Activated naive CD4-positive, alpha-beta T cell treated with Interleukin-2 at 50 U/mL for 16 hours (primary cell): ENCODE measurements around the gene GALNT8.
"Not testable (repeated sequence)": the region's sequence is repeated elsewhere in the genome, so short reads cannot be mapped to it uniquely, and the experiment has no call there.

Experiments used
- DNase-seq: peaks from one replicate; pipeline ENCODE4 v3.0.0-alpha.2; 2020

GALNT8 gene

DNA sequence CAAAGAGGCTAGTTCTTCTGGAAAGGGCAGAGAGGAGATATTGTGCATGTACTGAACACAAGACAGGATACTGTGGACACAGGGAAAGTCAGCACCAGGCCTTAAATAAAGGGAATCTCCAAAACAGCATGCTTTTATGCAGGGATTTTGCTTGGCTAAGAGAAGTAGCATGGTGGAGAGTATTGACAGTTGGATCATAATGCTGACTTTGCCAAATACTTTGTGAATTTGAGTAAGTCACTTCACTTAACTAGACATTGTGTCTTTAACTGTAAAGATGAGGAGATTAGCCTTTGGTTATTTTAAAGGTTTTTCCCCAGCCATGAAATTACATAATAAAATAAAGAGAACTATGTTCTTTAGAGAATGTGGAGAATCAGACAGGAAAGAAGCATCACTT, 24.5 kb downstream of the GALNT8 start:
- DNase-seq = no peak

DNA sequence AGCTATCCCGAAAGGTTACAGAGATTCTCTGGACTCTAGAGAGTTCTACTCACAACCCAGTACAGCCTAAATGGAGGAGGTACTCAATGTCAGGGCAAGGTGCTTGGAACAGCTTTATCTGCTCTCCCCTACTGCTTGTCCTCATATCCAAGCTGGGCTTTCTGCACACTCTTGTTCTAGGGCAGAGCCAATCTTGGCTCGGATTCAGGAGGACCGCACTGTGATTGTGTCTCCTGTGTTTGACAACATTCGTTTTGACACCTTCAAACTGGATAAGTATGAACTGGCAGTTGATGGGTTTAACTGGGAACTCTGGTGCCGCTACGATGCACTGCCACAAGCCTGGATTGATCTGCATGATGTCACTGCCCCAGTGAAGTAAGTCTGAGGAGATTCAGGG, 25.0 kb downstream of the GALNT8 start:
- DNase-seq = no peak

DNA sequence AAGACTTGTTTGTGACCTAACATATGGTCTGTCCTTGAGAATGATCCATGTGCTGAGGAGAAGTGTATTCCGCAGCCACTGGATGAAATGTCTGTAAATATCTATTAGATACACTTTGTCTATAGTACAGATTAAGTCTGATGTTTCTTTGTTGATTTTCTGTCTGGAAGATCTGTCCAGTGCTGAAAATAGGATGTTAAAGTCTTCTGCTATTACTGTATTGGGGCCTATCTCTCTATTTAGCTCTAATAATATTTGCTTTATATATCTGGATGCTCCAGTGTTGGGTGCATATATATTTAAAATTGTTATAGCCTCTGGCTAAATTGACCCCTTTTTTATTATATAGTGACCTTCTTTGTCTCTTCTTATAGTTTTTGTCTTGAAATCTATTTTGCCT, 31.5 kb downstream of the GALNT8 start:
- not testable (repeated sequence) for DNase-seq

DNA sequence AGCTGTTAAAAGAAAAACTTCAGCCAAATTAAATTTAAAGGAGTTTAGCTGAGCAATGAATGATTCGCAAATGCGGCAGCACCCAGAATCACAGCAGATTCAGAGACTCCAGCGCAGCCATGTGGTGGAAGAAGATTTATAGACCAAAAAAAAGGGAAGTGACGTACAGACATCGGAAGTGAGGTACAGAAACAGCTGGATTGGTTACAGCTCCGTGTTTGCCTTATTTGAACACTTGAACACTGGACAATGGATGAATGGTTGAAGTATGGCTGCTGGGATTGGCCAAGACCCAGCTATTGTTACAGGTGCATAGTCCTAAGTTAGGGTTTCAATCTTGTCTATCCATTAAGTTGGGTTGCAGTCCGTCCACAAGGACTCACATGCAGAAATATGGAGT, 42.6 kb downstream of the GALNT8 start:
- DNase-seq = no peak

DNA sequence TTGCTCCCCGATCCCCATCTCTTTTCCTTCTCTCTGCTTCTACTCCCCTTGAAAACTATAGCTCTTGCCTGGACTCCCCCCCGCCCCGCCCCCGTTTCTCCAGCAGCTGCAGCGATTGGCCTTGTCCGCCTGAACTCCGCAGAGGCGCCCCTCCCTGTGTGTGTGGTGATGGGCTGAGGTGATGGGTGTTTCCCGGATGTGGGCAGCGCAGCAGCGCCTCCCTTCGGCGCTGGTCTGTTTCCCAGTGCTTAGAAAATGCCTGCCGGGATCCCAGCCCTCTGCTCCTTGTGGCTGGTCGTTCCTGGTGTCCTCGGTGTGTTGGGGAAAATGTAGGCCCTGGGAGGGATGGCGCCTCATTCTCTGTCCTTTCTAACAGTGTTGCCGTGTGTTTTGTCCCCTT, 43.3 kb downstream of the GALNT8 start:
- no peak for DNase-seq

DNA sequence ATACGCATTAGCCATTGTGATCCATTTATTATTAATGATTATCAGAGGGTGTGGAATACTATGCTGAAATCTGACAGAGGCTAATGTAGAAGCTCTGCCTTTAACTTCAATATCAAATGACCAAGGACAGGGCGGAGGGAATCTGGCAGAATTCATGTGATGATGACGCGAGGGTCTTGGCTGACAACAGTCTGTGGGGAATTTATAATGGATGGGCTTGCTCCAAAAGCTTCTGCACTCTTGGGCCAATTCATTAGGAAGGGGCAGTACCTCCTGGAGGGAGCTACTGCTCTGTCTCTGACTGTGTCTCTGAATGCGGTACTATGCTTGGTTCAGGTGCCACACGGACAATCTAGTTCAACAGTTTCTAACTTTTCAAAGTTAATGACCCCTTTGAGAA, 46.2 kb downstream of the GALNT8 start:
- DNase-seq = no peak

DNA sequence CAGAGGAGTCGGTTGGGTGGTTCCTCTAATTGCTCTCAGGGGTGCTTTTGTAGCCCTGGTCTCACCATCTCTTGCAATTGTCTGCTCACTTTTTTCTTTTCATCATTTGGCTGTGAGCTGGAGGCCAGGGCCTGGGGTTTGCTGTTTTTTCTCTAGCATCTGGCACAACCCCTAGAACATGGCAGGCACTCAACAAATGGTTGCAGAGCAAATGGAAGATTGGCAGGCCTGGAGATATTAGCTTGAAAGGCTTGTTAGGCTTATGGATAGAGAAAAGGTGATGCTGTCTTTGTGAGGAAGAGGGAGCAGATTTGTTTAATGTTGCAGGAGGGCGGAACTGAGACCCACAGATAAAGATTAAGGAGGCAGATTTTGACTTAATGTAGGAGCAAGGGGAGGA, 47.0 kb downstream of the GALNT8 start:
- DNase-seq = no peak

DNA sequence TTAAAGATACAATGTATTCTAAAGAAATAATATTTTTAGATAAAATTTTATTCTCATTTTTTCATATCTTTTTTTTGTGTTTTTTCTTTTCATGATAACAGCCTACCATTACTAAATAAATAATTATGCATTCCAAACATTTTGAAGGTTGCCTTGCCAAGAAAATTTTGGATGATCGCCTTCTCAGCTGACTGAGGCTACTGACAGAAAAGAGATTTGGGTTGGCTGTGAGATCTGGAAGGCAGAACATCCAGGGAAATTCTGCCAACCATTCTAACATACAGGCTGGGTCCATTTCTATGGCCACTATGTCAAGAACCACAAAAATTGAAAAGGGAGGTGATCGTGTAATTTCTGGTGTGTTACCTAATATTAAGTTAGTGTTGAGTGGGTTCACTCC, 48.1 kb downstream of the GALNT8 start:
- DNase-seq = no peak

DNA sequence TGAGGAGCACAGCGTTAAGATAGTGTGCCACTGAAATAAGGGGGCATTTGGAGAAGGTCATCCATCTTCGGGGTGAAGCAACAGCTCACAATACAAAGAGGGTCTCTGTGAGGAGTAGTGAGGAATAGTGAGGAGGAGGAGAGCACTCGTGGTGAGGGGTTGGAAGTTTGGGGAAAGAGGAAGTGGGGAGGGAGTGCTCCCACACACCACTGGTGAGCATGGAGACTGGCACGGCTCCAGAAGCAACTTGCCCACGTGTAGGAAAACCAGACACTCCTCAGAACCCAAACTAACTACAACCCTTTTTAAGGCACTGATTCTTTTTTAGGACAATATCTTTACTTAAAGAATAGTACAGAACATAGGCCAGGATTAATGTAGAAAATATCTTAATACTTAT, 48.9 kb downstream of the GALNT8 start:
- no peak for DNase-seq

DNA sequence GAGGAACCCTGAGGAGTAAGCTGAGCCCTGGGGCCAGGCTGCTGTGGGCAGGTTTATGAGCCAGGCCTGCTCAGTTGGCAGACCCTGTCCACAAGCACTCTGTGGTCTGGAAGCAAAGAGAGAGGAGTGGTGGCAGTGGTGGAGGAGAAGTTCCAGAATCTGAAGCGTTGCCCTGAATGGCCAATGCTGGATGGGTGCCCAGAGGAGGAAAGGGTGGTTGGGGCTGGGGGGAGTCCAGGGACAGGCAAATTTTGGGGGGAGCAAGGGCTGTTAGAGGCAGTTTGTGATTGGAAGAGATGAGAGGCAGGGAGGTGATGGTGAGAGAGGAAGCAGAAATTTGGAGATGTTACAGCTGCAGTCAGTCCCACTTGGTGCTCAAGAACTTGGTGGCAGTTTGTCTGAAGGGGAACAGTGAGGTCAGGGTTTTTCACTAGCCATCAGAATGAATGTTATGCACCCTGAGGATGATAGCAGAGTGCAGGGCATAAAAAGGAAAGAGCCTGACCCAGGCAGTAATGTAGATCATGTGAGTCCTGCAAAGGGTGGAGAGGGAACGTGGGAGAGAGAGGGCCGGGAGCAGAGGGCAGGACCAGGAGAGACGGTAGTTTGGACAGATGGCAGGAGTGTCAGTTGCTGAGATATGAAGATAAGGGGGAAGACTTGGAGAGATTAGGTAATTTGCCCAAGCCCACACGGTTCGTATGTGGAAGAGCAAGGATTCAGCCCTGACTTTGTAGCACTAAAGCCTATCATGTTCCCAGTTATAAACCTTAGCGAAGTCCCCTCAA, 51.2 kb downstream of the GALNT8 start:
- no peak for DNase-seq

DNA sequence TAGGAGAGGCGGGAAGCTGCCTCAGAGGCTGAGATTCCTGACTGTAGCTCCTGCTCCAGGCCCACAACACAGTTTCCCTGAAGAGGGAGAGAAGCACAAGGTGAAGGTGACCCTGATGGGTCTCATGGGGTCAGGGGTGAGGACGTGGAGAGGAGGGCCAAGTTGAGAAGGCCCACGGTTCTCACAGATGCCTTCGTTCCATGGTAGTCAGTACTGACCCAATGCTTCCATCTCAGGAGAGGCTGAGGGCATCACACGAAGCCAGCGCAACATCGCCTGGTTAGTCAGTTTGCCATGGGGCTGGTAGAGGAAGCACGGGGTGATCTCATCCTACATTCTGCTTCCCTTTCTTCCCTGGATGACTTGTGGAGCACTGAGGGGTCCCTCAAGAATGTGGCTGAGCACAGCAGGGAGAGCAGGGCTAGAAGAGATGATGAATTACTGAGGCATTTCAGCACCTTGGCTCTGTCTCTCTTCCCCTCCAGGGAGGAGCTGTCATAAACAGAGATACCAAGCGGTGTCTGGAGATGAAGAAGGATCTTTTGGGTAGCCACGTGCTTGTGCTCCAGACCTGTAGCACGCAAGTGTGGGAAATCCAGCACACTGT, 51.9 kb downstream of the GALNT8 start:
- DNase-seq = no peak

DNA sequence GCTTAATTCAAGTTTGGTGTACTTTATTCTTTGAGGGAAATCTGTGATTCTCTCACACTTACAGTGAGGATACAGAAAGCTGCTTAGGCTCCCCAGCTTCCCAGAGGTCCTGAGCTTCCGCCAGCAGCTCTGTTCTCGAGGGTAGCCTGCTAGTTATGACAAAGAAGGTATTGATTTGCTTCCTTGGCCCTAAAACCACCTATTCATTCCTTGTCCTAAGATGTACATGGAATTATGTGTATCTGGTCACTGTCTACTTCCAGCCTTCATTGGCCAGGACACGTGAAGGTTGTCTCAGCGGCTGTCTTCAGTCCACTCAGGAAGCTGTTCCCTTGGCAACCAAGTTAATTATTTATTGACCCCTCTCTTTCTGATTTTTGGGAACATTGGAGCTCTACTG, 55.7 kb downstream of the GALNT8 start:
- DNase-seq = no peak

DNA sequence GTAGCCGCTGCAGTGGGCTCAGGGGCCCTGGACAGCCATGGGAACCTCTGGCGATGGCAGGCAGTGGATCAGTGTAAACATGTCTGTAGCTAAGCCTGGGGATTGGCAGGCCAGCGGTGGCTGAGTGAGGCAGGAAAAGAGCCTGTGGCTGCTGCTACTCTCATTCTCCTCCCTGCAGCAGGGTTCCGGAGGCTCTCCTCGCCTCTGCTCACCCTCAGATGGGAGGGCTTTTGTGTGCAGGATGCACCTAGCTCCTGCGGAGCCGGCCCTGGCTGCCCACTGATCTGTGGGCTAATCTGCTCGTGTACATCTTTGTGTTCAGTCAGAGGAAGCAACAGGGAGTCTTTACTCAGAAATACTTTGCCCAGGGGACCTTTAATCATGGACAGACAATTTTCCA, 59.5 kb downstream of the GALNT8 start:
- no peak for DNase-seq

DNA sequence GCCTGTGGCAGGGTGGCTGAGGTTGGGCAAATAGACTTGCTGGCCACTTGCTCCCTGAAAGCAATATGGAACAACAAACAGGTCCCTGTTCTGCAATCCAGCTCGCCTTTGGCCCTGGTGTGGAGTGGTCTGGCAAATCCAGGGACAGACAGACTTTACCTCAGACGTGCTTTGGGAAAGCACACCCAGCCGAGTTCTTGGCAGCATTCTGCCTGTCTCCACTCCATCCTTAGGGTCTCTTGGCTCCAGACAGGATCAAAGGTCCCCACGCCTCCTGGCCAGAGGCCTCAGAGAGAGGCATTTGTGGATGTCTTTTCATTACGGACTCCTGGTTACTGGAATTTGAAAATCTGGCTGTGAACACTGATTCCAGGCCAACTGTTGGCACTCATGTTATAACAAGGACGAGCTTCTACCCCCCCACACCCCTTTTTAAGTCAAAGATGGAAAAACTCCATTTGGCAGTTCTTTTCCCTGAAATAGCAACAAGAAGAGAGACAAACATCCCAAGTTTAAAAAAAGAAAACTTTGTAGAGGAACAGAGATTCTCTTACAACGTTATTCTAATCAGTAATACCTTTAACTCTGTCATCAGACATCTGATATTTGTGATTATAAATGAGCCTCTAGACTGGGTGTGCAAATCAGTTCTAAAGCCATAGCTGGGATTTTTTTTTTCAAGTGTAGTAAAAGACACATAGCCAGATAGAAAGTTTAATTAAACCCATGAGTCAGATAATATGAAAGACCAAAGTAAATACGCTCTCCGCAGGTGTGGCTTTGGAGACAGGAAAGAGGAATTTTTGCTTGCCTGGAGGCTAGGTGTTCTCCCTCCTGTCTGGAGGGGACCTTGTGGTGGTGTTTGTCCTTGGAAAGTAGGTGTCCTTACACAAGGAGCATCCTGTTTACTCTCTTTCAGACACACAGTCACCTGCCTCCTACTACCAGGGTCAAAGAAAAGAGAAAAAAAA, 60.7 kb downstream of the GALNT8 start:
- DNase-seq = no peak

DNA sequence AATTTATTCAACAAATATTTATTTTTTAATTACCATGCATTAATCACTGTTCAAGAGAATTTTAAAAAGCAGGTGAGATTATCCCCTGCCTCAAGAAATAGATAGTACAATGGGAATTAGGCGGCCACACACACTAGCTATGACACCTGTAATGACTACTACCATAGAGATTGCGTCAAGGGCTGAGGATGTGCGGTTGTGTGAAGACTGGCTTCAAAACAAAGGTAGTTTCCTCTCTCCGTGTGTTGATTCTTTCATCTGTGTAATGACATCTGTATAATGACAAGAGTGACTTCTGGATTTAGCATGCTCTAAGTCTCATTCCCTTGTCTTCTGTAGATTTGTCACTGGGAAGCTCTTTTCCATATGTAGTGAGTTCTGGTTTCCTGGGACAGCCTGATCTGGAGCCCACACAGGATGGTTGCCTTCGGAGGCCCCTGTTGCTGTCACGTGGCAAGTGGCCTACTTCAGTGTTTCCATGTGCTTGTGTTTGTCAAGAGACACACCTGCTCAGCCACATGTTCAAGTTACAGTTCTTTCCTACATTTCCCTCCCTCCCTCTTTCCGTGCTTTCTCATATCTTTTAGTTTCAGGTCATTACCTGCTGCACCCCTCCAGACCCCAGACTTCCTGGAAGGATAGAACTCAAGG, 64.3 kb downstream of the GALNT8 start:
- DNase-seq = no peak

DNA sequence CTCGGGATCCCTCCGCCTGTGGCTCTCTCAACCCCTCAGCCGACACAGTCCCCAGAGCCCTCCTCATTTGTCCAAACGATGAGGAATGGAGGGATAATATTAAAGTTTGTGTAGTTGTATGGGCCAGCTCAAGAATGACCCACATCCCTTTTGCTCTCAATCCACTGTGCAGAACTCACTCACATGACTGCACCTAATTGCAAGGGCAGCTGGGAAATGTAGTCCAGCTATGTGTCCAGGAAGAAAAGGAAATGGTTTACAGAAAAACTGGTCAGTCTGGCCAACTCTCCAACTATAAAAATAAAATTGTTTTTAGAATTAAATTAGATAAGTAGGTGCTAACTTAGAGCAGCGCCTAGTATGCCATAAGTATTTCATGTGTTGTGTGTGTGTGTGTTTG, 66.6 kb downstream of the GALNT8 start:
- DNase-seq = no peak

DNA sequence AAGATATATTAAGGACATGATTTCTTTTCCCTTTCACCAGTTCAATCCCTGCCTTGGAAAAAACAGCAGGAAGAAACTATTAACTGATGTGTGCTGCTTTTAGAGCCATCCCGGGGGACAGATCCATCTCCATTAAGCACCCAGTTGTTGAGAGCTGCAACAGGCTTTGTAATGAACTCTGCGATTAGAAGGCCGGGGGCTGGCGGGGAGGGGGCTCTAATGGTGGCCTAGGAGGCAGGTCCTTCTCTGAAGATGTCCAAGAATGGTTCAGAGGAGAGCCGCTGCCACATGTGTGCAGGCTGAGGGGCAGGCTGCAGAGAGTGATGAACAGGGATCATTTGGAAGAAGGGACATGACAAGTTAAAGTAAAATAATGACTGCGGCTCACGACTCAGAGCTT, 67.8 kb downstream of the GALNT8 start:
- DNase-seq = no peak

DNA sequence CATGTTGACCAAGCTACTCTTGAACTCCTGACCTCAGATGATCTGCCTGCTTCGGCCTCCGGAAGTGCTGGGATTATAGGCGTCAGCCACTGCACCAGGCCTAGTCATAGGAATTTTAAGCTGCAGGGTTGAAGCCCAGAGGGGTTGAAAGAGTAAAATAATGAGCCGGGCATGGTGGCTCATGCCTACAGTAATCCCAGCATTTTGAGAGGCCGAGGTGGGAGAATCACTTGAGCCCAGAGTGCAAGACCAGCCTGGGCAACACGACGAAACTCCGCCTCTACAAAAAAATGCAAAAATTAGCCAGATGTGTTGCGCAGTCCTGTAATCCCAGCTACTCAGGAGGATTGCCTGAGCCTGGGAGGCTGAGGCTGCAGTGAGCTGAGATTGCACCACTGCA, 69.6 kb downstream of the GALNT8 start:
- no peak for DNase-seq

DNA sequence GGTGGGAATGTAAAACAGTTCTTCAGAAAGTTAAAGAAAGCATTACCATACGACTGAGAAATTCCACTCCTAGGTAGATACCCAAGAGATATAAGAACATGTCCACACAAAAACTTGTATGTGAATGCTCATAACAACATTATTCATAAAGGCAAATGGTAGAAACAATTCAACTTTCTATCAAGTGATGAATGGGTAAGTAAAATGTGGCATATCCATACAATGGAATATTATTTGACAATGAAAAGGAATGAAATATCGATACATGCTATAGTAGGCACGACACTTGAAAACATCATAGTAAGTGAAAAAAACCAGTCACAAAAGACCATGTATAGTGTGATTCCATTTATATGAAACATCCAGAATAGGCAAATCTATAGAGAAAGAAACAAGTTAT, 71.3 kb downstream of the GALNT8 start:
- DNase-seq = no peak

DNA sequence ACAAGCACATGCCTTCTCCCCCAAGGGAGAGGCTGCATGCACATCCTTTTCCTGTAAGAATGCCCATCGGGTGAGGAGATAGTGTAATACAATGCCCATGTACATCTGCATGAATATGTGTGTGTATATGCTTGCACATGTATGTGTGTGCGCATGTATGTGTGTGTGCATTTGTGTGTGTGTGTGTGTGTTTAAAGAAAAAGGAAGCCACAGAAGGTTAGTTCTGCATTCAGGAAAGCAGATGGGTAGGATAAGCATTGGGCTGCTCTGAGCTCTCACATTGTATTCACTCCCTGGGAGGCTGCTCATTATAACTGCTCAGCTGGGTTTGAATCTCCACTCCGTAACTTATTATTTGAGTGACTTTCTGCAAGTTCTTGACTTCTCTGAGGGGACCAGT, 74.3 kb downstream of the GALNT8 start:
- DNase-seq = no peak

DNA sequence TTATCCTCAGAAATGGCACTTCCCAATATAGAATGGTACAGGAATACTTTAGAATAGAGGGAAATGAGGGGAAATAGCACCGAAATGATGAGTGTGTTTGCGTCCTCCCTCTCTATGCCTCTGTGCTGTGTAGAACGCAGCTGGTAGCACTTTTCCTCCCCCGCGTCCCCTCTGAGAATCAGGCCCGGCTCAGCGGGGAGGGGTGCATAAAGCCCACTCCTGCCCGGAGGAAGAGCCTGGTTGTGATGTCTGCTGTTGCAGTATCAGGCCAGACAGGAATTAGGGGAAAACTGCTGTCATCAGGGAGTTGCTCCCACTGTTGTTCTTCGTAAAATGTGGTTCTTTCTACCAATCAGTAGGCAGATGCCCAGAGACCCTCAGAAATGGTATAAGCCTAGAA, 76.0 kb downstream of the GALNT8 start:
- no peak for DNase-seq

DNA sequence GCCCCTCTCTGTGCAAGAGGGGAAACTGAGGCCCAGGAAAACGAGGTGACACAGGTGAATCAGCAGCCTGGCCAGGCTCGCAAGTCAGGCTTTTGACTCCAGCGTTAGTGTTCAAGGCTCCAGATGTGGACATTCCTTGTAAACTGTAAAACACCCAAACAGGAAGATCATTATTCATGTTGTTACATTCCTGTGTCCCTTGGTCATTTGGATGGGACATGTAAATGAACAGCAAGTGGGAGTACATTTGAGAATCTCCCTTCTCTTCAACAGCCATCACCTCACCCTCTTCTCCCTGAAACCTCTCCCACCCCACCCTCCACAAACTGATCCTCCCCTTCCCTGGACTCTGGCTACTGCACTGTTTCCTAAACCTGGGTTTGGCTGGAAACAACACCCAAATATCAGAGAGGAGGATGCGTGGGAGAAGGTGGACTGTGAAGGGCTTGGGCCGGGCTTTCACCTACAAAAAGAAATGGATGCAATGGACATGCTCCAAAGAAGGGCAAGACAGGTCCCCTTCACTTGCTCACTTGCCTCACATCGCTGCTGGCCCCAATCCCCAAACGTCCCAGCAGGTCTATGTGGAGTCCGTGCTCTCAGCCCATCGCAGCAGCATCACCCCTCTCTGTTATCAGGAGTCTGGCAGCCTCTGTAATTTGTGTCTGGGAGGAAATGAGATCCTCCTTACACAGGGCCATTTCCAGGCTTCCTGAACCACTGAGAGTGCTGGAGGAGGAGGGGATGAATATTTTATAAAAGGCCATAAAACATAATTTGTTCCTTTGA, 76.7 kb downstream of the GALNT8 start:
- DNase-seq = no peak
